IMR-90 (cell line): ENCODE measurements around the gene ANGPT4. TPM values are rescaled to one million over a fixed set of nuclear protein-coding genes. Genes with fewer than 3 reads are reported as not detected.

Experiments
- ATAC-seq: fragments of 200-7000 bp; cut with Tn5 transposase; 2 replicates; pipeline ENCODE4 v1.9.1; 2020; ENCODE audit warnings: low read depth, mild to moderate bottlenecking, moderate library complexity
- BruUV-seq: library from RNA; stranded (reverse); fragments of 400-500 nt; replicated peaks from 2 replicates; lab custom pipeline; 2021; lab: Mats Ljungman, UMichigan
- CTCF ChIA-PET: fragments of 300-600 bp; formaldehyde crosslinking; extraction: SDS; loops from one replicate; lab custom pipeline; 2021; ENCODE audit warnings: antibody characterized with exemption; lab: Yijun Ruan, JAX
- POLR2A ChIA-PET: fragments of 300-600 bp; sonication (Branson Sonifier 250); formaldehyde crosslinking; loops from one replicate; lab custom pipeline; 2022; ENCODE audit warnings: antibody characterized with exemption; ENCODE audit not compliant: unreplicated experiment; lab: Charles Lee
- DNase-seq: peaks from one replicate; pipeline ENCODE4 v3.0.0; 2013
- H2AFZ ChIP-seq: replicated peaks from 2 replicates; pipeline ENCODE3; 2013; ENCODE audit warnings: low read length, mild to moderate bottlenecking; ENCODE audit not compliant: poor library complexity
- H2AK5ac ChIP-seq: 2 replicates; pipeline ENCODE4 v1.6.1; 2013; ENCODE audit warnings: low read depth, low read length, inconsistent platforms
- H2AK9ac ChIP-seq: replicated peaks from 2 replicates; pipeline ENCODE3; 2013; ENCODE audit warnings: mild to moderate bottlenecking, low read depth, low read length, moderate library complexity; ENCODE audit not compliant: poor library complexity
- H2BK120ac ChIP-seq: 2 replicates; pipeline ENCODE4 v1.6.1; 2013; ENCODE audit warnings: low read depth, low read length, inconsistent platforms
- H2BK15ac ChIP-seq: 3 replicates; pipeline ENCODE4 v1.6.1; 2013; ENCODE audit warnings: low read depth, low read length, inconsistent platforms
- H2BK20ac ChIP-seq: 2 replicates; pipeline ENCODE4 v1.6.1; 2013; ENCODE audit warnings: low read depth, mild to moderate bottlenecking, inconsistent platforms, low read length, moderate library complexity
- H2BK5ac ChIP-seq: 2 replicates; pipeline ENCODE4 v1.6.1; 2013; ENCODE audit warnings: mild to moderate bottlenecking, low read depth, low read length, inconsistent platforms; ENCODE audit not compliant: poor library complexity, severe bottlenecking
- H3K14ac ChIP-seq: replicated peaks from 2 replicates; pipeline ENCODE4 v1.6.1; 2013; ENCODE audit warnings: low read depth, low read length, inconsistent platforms
- H3K18ac ChIP-seq: 2 replicates; pipeline ENCODE4 v1.6.1; 2013; ENCODE audit warnings: low read depth, low read length, control low read depth
- H3K23ac ChIP-seq: 2 replicates; pipeline ENCODE4 v1.6.1; 2013; ENCODE audit warnings: low read depth, low read length, inconsistent platforms
- H3K27ac ChIP-seq: 2 replicates; pipeline ENCODE4 v1.5.1; 2013; ENCODE audit warnings: mild to moderate bottlenecking, control low read depth, low read length; ENCODE audit not compliant: insufficient read depth
- H3K27me3 ChIP-seq: 2 replicates; pipeline ENCODE4 v1.6.1; 2013; ENCODE audit warnings: low read length; ENCODE audit not compliant: control insufficient read depth, insufficient read depth
- H3K36me3 ChIP-seq: 2 replicates; pipeline ENCODE4 v1.6.1; 2013; ENCODE audit warnings: low read length, mixed read lengths; ENCODE audit not compliant: control insufficient read depth, insufficient read depth
- H3K4ac ChIP-seq: 2 replicates; pipeline ENCODE4 v1.6.1; 2013; ENCODE audit warnings: low read depth, low read length, inconsistent platforms
- H3K4me1 ChIP-seq: 2 replicates; pipeline ENCODE4 v1.6.1; 2013; ENCODE audit warnings: low read length, mixed read lengths; ENCODE audit not compliant: control insufficient read depth, insufficient read depth
- H3K4me2 ChIP-seq: 2 replicates; pipeline ENCODE4 v1.6.1; 2013; ENCODE audit warnings: low read depth, mild to moderate bottlenecking, control low read depth, low read length, moderate library complexity
- H3K4me3 ChIP-seq: 2 replicates; pipeline ENCODE4 v1.5.1; 2013; ENCODE audit warnings: low read depth, mild to moderate bottlenecking, control low read depth, low read length, moderate library complexity; ENCODE audit not compliant: insufficient read depth
- H3K56ac ChIP-seq: 2 replicates; pipeline ENCODE4 v1.6.1; 2013; ENCODE audit warnings: low read length, inconsistent platforms; ENCODE audit not compliant: insufficient read depth; ENCODE audit errors: extremely low read depth
- H3K79me1 ChIP-seq, 2 experiments: 2 replicates each; pipeline ENCODE4 v1.6.1; 2013; ENCODE audit warnings: low read length in 2 of 2, inconsistent platforms in 1 of 2, low read depth in 1 of 2
- H3K9ac ChIP-seq: 2 replicates; pipeline ENCODE4 v1.6.1; 2013; ENCODE audit warnings: low read depth, low read length, control low read depth
- H3K9me1 ChIP-seq: 2 replicates; pipeline ENCODE4 v1.6.1; 2013; ENCODE audit warnings: low read length, inconsistent platforms; ENCODE audit not compliant: insufficient read depth
- H3K9me3 ChIP-seq: 2 replicates; pipeline ENCODE4 v1.6.1; 2013; ENCODE audit warnings: low read length; ENCODE audit not compliant: control insufficient read depth, insufficient read depth
- H4K20me1 ChIP-seq: 2 replicates; pipeline ENCODE4 v1.6.1; 2013; ENCODE audit warnings: low read length, inconsistent platforms; ENCODE audit not compliant: insufficient read depth
- H4K5ac ChIP-seq: 2 replicates; pipeline ENCODE4 v1.6.1; 2013; ENCODE audit warnings: mild to moderate bottlenecking, low read depth, low read length, control low read depth
- H4K8ac ChIP-seq, 2 experiments: 2 replicates each; pipeline ENCODE4 v1.6.1; 2013; ENCODE audit warnings: low read depth in 2 of 2, low read length in 2 of 2, control low read depth in 1 of 2, inconsistent platforms in 1 of 2
- H4K91ac ChIP-seq: 2 replicates; pipeline ENCODE4 v1.6.1; 2013; ENCODE audit warnings: low read depth, low read length, inconsistent platforms; ENCODE audit not compliant: insufficient read depth
- RFX5 ChIP-seq: IDR thresholded peaks from 2 replicates; pipeline ENCODE4 v1.8.0; 2012; ENCODE audit warnings: low read depth, mild to moderate bottlenecking, low read length, moderate library complexity
- WGBS, 2 experiments: methylation state at CpG; one replicate each; pipeline versions ENCODE4 v1.1.5 to v1.1.7; 2013; ENCODE audit warnings: missing lambda C conversion rate in 2 of 2; ENCODE audit not compliant: insufficient read length in 1 of 2; ENCODE audit errors: extremely low coverage in 2 of 2; 5-methylcytosine and 5-hydroxymethylcytosine counted together
- dilution Hi-C: fragments of 300-500 bp; cut with HindIII; formaldehyde crosslinking; loops from one replicate; pipeline ENCODE4 v1.14.3; 2018; ENCODE audit warnings: low sequenced_read_pairs; ENCODE audit not compliant: unreplicated experiment
- in situ Hi-C: fragments of 300-500 bp; cut with MboI; formaldehyde crosslinking; loops from 3 replicates; pipeline ENCODE4 v1.14.3; 2019; ENCODE audit warnings: low sequenced_read_pairs, inconsistent platforms, mixed read lengths
- intact Hi-C: fragments of 100-400 bp; cut with micrococcal nuclease; formaldehyde crosslinking; loops from 2 replicates; pipeline ENCODE4 v1.10.0; 2022
- polyA plus RNA-seq, 3 experiments: library from polyadenylated mRNA; depleted of rRNA; stranded (reverse); fragments of >200 nt; gene quantifications; 2 replicates each; pipeline ENCODE4 v1.2.3, GENCODE V29; 2012; ENCODE audit warnings: low replicate concordance in 1 of 3
- total RNA-seq: library from RNA; depleted of rRNA; stranded (reverse); fragments of >200 nt; gene quantifications from 2 replicates; pipeline ENCODE4 v1.2.3, GENCODE V29; 2012

Gene ANGPT4
- total and polyA plus RNA-seq, 2 of the 4 experiments (the other 2 are of a cell fraction): not detected

GRCh38 chr20:870758-871157 is 45.4 kb downstream of the ANGPT4 start:
- Histone ChIP-seq H3K36me3 (no peaks in the 10 kb centered on the region), H2BK120ac (no peak overlapping the region), H3K27me3 (peaks cover 10% of the 10 kb centered on the region), H3K18ac (no peak overlapping the region), H2BK5ac (no peak overlapping the region), H4K5ac (no peak overlapping the region), H3K14ac (no peak overlapping the region), H3K56ac (no peak overlapping the region), H2BK20ac (no peak overlapping the region), H3K27ac (no peak overlapping the region), H4K8ac (no peak overlapping the region), H2AK5ac (no peak overlapping the region), H2AFZ (no peak overlapping the region), H2AK9ac (no peak overlapping the region), H3K9ac (no peak overlapping the region), H3K4ac (no peak overlapping the region), H3K4me1 (no peaks in the 10 kb centered on the region), H3K4me2 (no peak overlapping the region), H4K91ac (no peak overlapping the region), H3K23ac (no peak overlapping the region), H4K20me1 (no peaks in the 10 kb centered on the region), H2BK15ac (no peak overlapping the region), H3K79me1 (no peaks in the 10 kb centered on the region), H3K9me1 (0 out of 2 replicates have a peak, but pooled peaks cover 2% of the 10 kb centered on the region), H3K9me3 (no peaks in the 10 kb centered on the region), H3K4me3 (no peak overlapping the region)
- no TSS peak for BruUV-seq
- dilution Hi-C loops (no loop called here), in situ Hi-C loops (no loop called here), intact Hi-C loops (no loop called here)
- DNase-seq (no peak), ATAC-seq (no peak)
- WGBS, 2 experiments: no CpG with 5 or more reads among the region's 3 CpGs
- ChIA-PET CTCF (no interaction called here), POLR2A (no interaction called here)
- TF ChIP-seq RFX5: no peak
